ENCODE data around the gene ACOT11.

The ACOT11 gene

DNA sequence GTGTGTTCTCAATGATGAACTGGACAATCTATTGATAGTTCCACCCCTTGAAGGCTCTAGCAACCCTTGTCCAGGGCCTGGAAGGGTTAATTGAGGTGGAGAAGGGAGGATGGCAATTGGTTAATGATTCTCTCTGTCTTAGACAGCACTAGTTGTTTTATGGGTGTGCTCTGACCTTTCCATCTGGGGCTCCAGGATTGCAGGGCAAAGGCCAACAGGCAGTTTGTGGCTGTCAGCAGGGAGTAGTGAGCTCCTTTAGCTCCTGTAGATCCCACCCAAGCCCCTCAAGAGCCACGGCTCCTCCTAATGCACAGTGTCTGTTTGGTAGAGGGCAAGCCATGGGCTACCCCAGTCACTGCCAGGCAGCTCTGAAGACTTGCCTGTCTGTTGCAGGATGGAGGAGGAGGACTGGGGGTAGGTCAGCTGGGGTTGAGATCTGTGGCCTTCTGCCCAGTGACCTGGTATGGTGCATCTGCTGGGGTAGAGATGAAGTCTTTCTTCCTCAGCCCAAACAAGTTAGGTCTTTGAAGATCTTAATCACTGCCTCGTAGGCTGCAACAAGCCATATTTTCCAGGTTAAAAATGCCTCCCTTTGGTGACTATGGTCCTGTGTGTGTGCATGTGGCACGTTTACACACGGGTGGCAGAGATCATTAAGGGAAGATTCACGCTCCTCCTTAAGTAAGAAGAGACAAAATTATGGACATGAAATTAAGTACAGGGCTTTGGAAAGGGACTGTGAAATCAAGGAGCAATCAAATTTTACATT lies 101.3 kb downstream of the ACOT11 start:
- TF ChIP-seq FOXP2 (optimal IDR thresholded peaks at IDR 0.05; ENCODE audit: borderline replicate concordance, extremely low read depth, extremely low read length, insufficient read depth) (no peak), SIN3A (IDR thresholded peaks at IDR 0.05; ENCODE audit: borderline replicate concordance, insufficient read depth, low read length) (no peak), TAF1 (IDR thresholded peaks at IDR 0.05; ENCODE audit: borderline replicate concordance, insufficient read depth, low read length) (no peak), POLR2AphosphoS5 (IDR thresholded peaks at IDR 0.05; ENCODE audit: low read depth, low read length) (no peak)
- TF ChIP-seq, protein P1, sequence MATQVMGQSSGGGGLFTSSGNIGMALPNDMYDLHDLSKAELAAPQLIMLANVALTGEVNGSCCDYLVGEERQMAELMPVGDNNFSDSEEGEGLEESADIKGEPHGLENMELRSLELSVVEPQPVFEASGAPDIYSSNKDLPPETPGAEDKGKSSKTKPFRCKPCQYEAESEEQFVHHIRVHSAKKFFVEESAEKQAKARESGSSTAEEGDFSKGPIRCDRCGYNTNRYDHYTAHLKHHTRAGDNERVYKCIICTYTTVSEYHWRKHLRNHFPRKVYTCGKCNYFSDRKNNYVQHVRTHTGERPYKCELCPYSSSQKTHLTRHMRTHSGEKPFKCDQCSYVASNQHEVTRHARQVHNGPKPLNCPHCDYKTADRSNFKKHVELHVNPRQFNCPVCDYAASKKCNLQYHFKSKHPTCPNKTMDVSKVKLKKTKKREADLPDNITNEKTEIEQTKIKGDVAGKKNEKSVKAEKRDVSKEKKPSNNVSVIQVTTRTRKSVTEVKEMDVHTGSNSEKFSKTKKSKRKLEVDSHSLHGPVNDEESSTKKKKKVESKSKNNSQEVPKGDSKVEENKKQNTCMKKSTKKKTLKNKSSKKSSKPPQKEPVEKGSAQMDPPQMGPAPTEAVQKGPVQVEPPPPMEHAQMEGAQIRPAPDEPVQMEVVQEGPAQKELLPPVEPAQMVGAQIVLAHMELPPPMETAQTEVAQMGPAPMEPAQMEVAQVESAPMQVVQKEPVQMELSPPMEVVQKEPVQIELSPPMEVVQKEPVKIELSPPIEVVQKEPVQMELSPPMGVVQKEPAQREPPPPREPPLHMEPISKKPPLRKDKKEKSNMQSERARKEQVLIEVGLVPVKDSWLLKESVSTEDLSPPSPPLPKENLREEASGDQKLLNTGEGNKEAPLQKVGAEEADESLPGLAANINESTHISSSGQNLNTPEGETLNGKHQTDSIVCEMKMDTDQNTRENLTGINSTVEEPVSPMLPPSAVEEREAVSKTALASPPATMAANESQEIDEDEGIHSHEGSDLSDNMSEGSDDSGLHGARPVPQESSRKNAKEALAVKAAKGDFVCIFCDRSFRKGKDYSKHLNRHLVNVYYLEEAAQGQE (IDR thresholded peaks at IDR 0.05; ENCODE audit: insufficient read depth in 1 of 2, low read depth in 2 of 2, low read length in 2 of 2), result no peak

DNA sequence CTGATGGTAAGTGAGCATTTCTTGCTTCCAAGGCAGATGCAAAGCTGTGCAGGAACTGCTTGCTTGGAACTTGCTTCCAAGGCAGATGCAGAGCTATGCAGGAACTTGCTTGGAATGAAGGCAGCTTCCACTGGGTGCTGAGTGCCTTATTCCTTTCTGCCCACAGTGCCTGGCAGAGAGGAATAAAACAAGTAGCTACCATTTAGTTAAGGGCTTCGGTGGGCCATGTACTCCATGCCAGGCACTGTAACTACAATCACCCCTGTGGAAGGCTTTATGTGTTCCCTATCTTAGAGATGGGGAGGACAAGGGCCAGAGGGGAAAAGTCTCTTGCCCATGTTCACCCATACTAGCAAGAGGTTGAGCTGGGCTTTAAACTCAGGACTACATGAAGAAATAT lies 101.9 kb downstream of the ACOT11 start:
- no peak for TF ChIP-seq FOXP2 (optimal IDR thresholded peaks at IDR 0.05; ENCODE audit: borderline replicate concordance, extremely low read depth, extremely low read length, insufficient read depth)
- no peak for TF ChIP-seq POLR2AphosphoS5 (IDR thresholded peaks at IDR 0.05; ENCODE audit: low read depth, low read length)
- TF ChIP-seq TAF1 (IDR thresholded peaks at IDR 0.05; ENCODE audit: borderline replicate concordance, insufficient read depth, low read length), result no peak
- TF ChIP-seq SIN3A (IDR thresholded peaks at IDR 0.05; ENCODE audit: borderline replicate concordance, insufficient read depth, low read length), result no peak
- TF ChIP-seq, protein P1 (IDR thresholded peaks at IDR 0.05; ENCODE audit: insufficient read depth in 1 of 2, low read depth in 2 of 2, low read length in 2 of 2), result no peak

DNA sequence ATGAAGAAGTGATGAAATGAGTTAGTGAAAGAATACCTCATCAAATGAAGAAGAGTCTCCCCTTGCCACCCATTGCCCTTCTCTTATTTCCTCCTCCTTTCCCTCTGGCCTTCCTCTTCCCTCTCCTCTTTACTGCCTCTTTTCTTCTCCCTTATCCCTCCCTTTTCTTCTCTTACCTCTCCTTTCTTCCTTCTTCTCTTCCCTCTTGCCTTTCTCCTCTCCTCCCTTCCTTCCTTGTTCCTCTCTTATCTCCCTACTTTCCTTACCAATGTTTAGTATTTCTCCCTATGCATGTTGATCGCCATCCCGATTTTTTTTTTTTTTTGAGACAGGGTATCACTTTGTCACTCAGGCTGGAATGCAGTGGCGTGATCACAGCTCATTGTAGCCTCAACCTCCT lies 102.4 kb downstream of the ACOT11 start:
- TF ChIP-seq TAF1 (IDR thresholded peaks at IDR 0.05; ENCODE audit: borderline replicate concordance, insufficient read depth, low read length) (no peak), FOXP2 (optimal IDR thresholded peaks at IDR 0.05; ENCODE audit: borderline replicate concordance, extremely low read depth, extremely low read length, insufficient read depth) (no peak)
- TF ChIP-seq, protein P1 (IDR thresholded peaks at IDR 0.05; ENCODE audit: insufficient read depth in 1 of 2, low read depth in 2 of 2, low read length in 2 of 2), result no peak

DNA sequence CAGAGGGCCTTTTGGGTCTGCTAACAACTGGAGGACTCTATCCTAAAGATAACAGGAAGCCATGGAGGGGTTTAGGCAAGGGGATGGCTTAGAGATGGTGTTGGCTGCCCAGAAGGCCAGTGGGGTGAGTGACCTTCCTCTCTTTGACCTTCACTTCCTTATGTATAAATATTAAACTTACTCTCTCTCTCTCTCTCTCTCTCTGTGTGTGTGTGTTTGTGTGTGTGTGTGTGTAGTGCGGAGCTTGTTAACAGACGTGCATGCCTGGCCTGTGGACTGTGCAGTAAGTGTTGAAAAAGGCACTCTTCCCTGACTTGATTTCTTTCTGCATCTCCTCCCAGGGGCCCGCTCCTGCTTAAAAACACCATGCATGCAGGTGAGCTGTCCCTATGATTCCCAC lies 103.6 kb downstream of the ACOT11 start:
- TF ChIP-seq POLR2AphosphoS5 (IDR thresholded peaks at IDR 0.05; ENCODE audit: low read depth, low read length) (no peak), FOXP2 (optimal IDR thresholded peaks at IDR 0.05; ENCODE audit: borderline replicate concordance, extremely low read depth, extremely low read length, insufficient read depth) (no peak), SIN3A (IDR thresholded peaks at IDR 0.05; ENCODE audit: borderline replicate concordance, insufficient read depth, low read length) (no peak), TAF1 (IDR thresholded peaks at IDR 0.05; ENCODE audit: borderline replicate concordance, insufficient read depth, low read length) (no peak)
- TF ChIP-seq, protein P1 (IDR thresholded peaks at IDR 0.05; ENCODE audit: insufficient read depth in 1 of 2, low read depth in 2 of 2, low read length in 2 of 2), result no peak

All from PFSK-1 (cell line).